Measurements from ENCODE around the gene ASIC4. TPM values are rescaled to one million over a fixed set of nuclear protein-coding genes. Genes with fewer than 3 reads are reported as not detected.

ASIC4 gene
- total and polyA plus RNA-seq, 2 of the 13 experiments (the other 11 are each of a cell fraction or from before 2014, with no cell fraction given) = 0.03 TPM; not detected in 1

GRCh38 chr2:219495531-219496122 is 18.7 kb upstream of the ASIC4 start (continued):
- TF ChIP-seq TEAD3 (CRISPR knock-in tag; optimal IDR thresholded peaks at IDR 0.05; ENCODE audit: borderline replicate concordance) (peak; percentile 33), JARID2 (CRISPR knock-in tag; IDR thresholded peaks at IDR 0.05; ENCODE audit: insufficient replicate concordance) (no peak), CSRNP1 (CRISPR knock-in tag; IDR thresholded peaks at IDR 0.05) (no peak), ZNF3 (CRISPR knock-in tag; IDR thresholded peaks at IDR 0.05) (no peak), SIX1 (CRISPR knock-in tag; IDR thresholded peaks at IDR 0.05; ENCODE audit: borderline replicate concordance) (no peak), ETS1 (CRISPR knock-in tag; IDR thresholded peaks at IDR 0.05) (no peak), ZNF615 (CRISPR knock-in tag; IDR thresholded peaks at IDR 0.05; ENCODE audit: borderline replicate concordance) (no peak), TMF1 (CRISPR knock-in tag; IDR thresholded peaks at IDR 0.05; ENCODE audit: low read depth) (no peak), HMG20A (CRISPR knock-in tag; IDR thresholded peaks at IDR 0.05; ENCODE audit: borderline replicate concordance) (no peak), ZNF598 (CRISPR knock-in tag; IDR thresholded peaks at IDR 0.05; ENCODE audit: borderline replicate concordance) (no peak), NFYB (CRISPR knock-in tag; IDR thresholded peaks at IDR 0.05) (0 out of 2 replicates have a peak, but pooled peaks have one; percentile 34), ZNF674 (CRISPR knock-in tag; IDR thresholded peaks at IDR 0.05; ENCODE audit: low read depth) (no peak), PITX1 (CRISPR knock-in tag; IDR thresholded peaks at IDR 0.05) (no peak), KLF16 (CRISPR knock-in tag; IDR thresholded peaks at IDR 0.05) (no peak), ZFY (CRISPR knock-in tag; IDR thresholded peaks at IDR 0.05) (peak; percentile 36; the same call in 1 of the 2 replicates), MBNL3 (CRISPR knock-in tag; conservative IDR thresholded peaks at IDR 0.05) (no peak), PLRG1 (conservative IDR thresholded peaks at IDR 0.05) (no peak), PAX8 (CRISPR knock-in tag; IDR thresholded peaks at IDR 0.05; ENCODE audit: borderline replicate concordance) (no peak)
- TF ChIP-seq, protein P1, sequence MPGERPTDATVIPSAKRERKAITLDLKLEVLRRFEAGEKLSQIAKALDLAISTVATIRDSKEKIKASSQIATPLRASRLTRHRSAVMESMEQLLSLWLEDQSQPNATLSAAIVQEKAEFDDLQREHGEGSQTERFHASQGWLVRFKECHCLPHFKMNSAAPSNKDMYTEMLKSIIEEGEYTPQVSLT (CRISPR knock-in tag; IDR thresholded peaks at IDR 0.05; ENCODE audit: borderline replicate concordance, low read depth) = no peak
- TF ChIP-seq, protein P2, sequence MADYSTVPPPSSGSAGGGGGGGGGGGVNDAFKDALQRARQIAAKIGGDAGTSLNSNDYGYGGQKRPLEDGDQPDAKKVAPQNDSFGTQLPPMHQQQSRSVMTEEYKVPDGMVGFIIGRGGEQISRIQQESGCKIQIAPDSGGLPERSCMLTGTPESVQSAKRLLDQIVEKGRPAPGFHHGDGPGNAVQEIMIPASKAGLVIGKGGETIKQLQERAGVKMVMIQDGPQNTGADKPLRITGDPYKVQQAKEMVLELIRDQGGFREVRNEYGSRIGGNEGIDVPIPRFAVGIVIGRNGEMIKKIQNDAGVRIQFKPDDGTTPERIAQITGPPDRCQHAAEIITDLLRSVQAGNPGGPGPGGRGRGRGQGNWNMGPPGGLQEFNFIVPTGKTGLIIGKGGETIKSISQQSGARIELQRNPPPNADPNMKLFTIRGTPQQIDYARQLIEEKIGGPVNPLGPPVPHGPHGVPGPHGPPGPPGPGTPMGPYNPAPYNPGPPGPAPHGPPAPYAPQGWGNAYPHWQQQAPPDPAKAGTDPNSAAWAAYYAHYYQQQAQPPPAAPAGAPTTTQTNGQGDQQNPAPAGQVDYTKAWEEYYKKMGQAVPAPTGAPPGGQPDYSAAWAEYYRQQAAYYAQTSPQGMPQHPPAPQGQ (CRISPR knock-in tag; IDR thresholded peaks at IDR 0.05; ENCODE audit: borderline replicate concordance) = no peak
- TF ChIP-seq, protein P3, sequence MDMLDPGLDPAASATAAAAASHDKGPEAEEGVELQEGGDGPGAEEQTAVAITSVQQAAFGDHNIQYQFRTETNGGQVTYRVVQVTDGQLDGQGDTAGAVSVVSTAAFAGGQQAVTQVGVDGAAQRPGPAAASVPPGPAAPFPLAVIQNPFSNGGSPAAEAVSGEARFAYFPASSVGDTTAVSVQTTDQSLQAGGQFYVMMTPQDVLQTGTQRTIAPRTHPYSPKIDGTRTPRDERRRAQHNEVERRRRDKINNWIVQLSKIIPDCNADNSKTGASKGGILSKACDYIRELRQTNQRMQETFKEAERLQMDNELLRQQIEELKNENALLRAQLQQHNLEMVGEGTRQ (IDR thresholded peaks at IDR 0.05; ENCODE audit: low read depth, low read length) = peak; percentile 91
- TF ChIP-seq, protein P3 (CRISPR knock-in tag; IDR thresholded peaks at IDR 0.05; ENCODE audit: borderline replicate concordance) = peak; percentile 92; the same call in 1 of the 2 replicates

Measured in HepG2 (cell line).